HCT116 (cell line): ENCODE data around the gene TMEM131. TPM values are rescaled to one million over a fixed set of nuclear protein-coding genes. Genes with fewer than 3 reads are reported as not detected.

Source experiments
- ATAC-seq: fragments of 200-7000 bp; cut with Tn5 transposase; 2 replicates; pipeline ENCODE4 v1.9.1; 2020; ENCODE audit warnings: mild to moderate bottlenecking, moderate library complexity
- BruUV-seq: library from RNA; stranded (reverse); fragments of 400-500 nt; replicated peaks from 2 replicates; lab custom pipeline; 2021; lab: Mats Ljungman, UMichigan
- CTCF ChIA-PET: fragments of 300-600 bp; sonication (Branson Sonifier 250); formaldehyde crosslinking; loops from one replicate; lab custom pipeline; 2021; ENCODE audit warnings: antibody characterized with exemption; lab: Charles Lee
- POLR2A ChIA-PET: fragments of 300-600, 350-600 bp; sonication (Branson Sonifier 250); formaldehyde crosslinking; loops from one replicate; lab custom pipeline; 2021; ENCODE audit warnings: antibody characterized with exemption; lab: Charles Lee
- RAD21 ChIA-PET, 2 experiments: fragments of 300-600 bp; sonication (Branson Sonifier 250); formaldehyde crosslinking; loops; one replicate each; lab custom pipeline; 2023; ENCODE audit warnings: low total read pairs in 2 of 2; ENCODE audit not compliant: uncharacterized antibody in 2 of 2, unreplicated experiment in 2 of 2, low non-redundant PET in 1 of 2; lab: Charles Lee
- DNase-seq: peaks from one replicate; pipeline ENCODE4 v3.0.0-alpha.2; 2010; ENCODE audit warnings: low read depth, low spot score
- H2AFZ ChIP-seq: fragments of 200-600 bp; shearing (Covaris generic), sonication (generic); 2 replicates; pipeline ENCODE4 v1.6.1; 2017; ENCODE audit warnings: low read depth, mixed run types, mixed read lengths, antibody characterized with exemption, low read length; ENCODE audit not compliant: poor library complexity, severe bottlenecking
- H3K27ac ChIP-seq: 2 replicates; pipeline ENCODE4 v1.5.1; 2012; ENCODE audit warnings: low read depth, low read length
- H3K27me3 ChIP-seq: fragments of 200-600 bp; sonication (generic); 2 replicates; pipeline ENCODE4 v1.6.1; 2016; ENCODE audit warnings: mixed run types, low read length, mixed read lengths; ENCODE audit not compliant: insufficient read depth
- H3K36me3 ChIP-seq, 2 experiments: fragments of 200-500 bp in 1 of 2; fragments of 200-600 bp in 1 of 2; sonication (Bioruptor generic) in 1 of 2; sonication (generic) in 1 of 2; 2 replicates each; pipeline versions ENCODE4 v1.5.1 to v1.6.1; 2014 to 2016; ENCODE audit warnings: low read length in 2 of 2, inconsistent platforms in 1 of 2, mixed read lengths in 1 of 2, mixed run types in 1 of 2; ENCODE audit not compliant: insufficient read depth in 2 of 2, control insufficient read depth in 1 of 2
- H3K4me1 ChIP-seq, 2 experiments: fragments of 200-600 bp in 1 of 2; sonication (generic) in 1 of 2; 2 replicates each; pipeline versions ENCODE4 v1.5.1 to v1.6.1; 2012 to 2017; ENCODE audit warnings: low read length in 2 of 2, inconsistent platforms in 1 of 2, mild to moderate bottlenecking in 1 of 2, mixed read lengths in 1 of 2, mixed run types in 1 of 2, moderate library complexity in 1 of 2; ENCODE audit not compliant: insufficient read depth in 2 of 2, control insufficient read depth in 1 of 2
- H3K4me2 ChIP-seq: fragments of 200-600 bp; sonication (generic); 2 replicates; pipeline ENCODE4 v1.6.1; 2017; ENCODE audit warnings: mixed run types, low read length, mixed read lengths
- H3K4me3 ChIP-seq, 2 experiments: fragments of 200-600 bp in 1 of 2; sonication (generic) in 1 of 2; replicated peaks in 1 of 2; 2 replicates each; pipeline ENCODE4 v1.5.1; 2011 to 2016; ENCODE audit warnings: low read length in 2 of 2, control low read depth in 1 of 2, low read depth in 1 of 2, mild to moderate bottlenecking in 1 of 2, mixed read lengths in 1 of 2, mixed run types in 1 of 2
- H3K79me2 ChIP-seq: fragments of 200-600 bp; sonication (generic); 2 replicates; pipeline ENCODE4 v1.6.1; 2017; ENCODE audit warnings: mild to moderate bottlenecking, mixed run types, low read length, moderate library complexity, mixed read lengths; ENCODE audit not compliant: insufficient read depth
- H3K9ac ChIP-seq: fragments of 200-600 bp; sonication (generic); 2 replicates; pipeline ENCODE4 v1.6.1; 2016; ENCODE audit warnings: low read length, mixed read lengths
- H3K9me2 ChIP-seq: fragments of 200-600 bp; sonication (generic), shearing (Covaris generic); 2 replicates; pipeline ENCODE4 v1.6.1; 2017; ENCODE audit warnings: mixed run types, mild to moderate bottlenecking, moderate library complexity; ENCODE audit not compliant: insufficient read depth
- H3K9me3 ChIP-seq, 2 experiments: fragments of 200-500 bp in 1 of 2; fragments of 200-600 bp in 1 of 2; sonication (Bioruptor generic) in 1 of 2; sonication (generic) in 1 of 2; 2 replicates each; pipeline ENCODE4 v1.6.1; 2014 to 2017; ENCODE audit warnings: low read length in 2 of 2, mixed read lengths in 2 of 2, inconsistent platforms in 1 of 2, low read depth in 1 of 2, mild to moderate bottlenecking in 1 of 2, mixed run types in 1 of 2, moderate library complexity in 1 of 2; ENCODE audit not compliant: control insufficient read depth in 1 of 2, insufficient read depth in 1 of 2
- H4K20me1 ChIP-seq: fragments of 200-600 bp; sonication (generic), shearing (Covaris generic); 2 replicates; pipeline ENCODE4 v1.6.1; 2017; ENCODE audit warnings: mixed run types, mild to moderate bottlenecking, moderate library complexity; ENCODE audit not compliant: insufficient read depth
- CTCF ChIP-seq, 3 experiments: fragments of 200-600 bp in 1 of 3; sonication (generic) in 1 of 3; IDR thresholded peaks in 2 of 3; conservative IDR thresholded peaks in 1 of 3; 2 replicates each; pipeline ENCODE4 v1.5.1; 2012 to 2017; ENCODE audit warnings: low read depth in 2 of 3, low read length in 2 of 3, antibody characterized with exemption in 1 of 3, borderline replicate concordance in 1 of 3, control low read depth in 1 of 3, mild to moderate bottlenecking in 1 of 3, mixed read lengths in 1 of 3, mixed run types in 1 of 3, moderate library complexity in 1 of 3; ENCODE audit not compliant: insufficient read depth in 1 of 3
- ELF1 ChIP-seq: IDR thresholded peaks from 2 replicates; pipeline ENCODE4 v1.6.1; 2012; ENCODE audit warnings: low read depth, borderline replicate concordance
- EZH2 ChIP-seq: fragments of 200-600 bp; sonication (generic); IDR thresholded peaks from 2 replicates; pipeline ENCODE4 v1.6.1; 2017; ENCODE audit warnings: antibody characterized with exemption, mixed run types
- FOSL1 ChIP-seq: IDR thresholded peaks from 2 replicates; pipeline ENCODE4 v1.6.1; 2012; ENCODE audit warnings: low read depth
- MAX ChIP-seq: IDR thresholded peaks from 2 replicates; pipeline ENCODE4 v1.6.1; 2012
- REST ChIP-seq: IDR thresholded peaks from 2 replicates; pipeline ENCODE4 v1.6.1; 2012; ENCODE audit warnings: low read depth
- SIN3A ChIP-seq: IDR thresholded peaks from 2 replicates; pipeline ENCODE4 v1.6.1; 2012; ENCODE audit warnings: low read depth
- YY1 ChIP-seq: IDR thresholded peaks from 2 replicates; pipeline ENCODE4 v1.6.1; 2011; ENCODE audit warnings: low read length, low read depth, moderate library complexity, mild to moderate bottlenecking; ENCODE audit not compliant: insufficient replicate concordance; ENCODE audit errors: extremely low read depth
- intact Hi-C: fragments of 100-400 bp; cut with micrococcal nuclease; formaldehyde crosslinking; loops from 2 replicates; pipeline ENCODE4 v1.10.0; 2022
- total RNA-seq: library from RNA; stranded (reverse); gene quantifications from one replicate; pipeline ENCODE4 v1.2.1, GENCODE V29; 2021; ENCODE audit not compliant: unreplicated experiment

TMEM131 gene
- total RNA-seq, 1 experiment from 2014 or later, result 51.5 TPM

GRCh38 chr2:97766567-97766966 lies 229.2 kb downstream of the TMEM131 start:
- peaks cover 0 to 8% of the 10 kb centered on the region in 2 experiments; a peak in 2 of 4 replicates for H3K4me1 ChIP-seq
- TF ChIP-seq REST (no peak), YY1 (no peak), EZH2 (no peak), FOSL1 (no peak), MAX (no peak), CTCF (IDR thresholded peaks at IDR 0.05 in 2 of 3, conservative IDR thresholded peaks at IDR 0.05 in 1 of 3; ENCODE audit: borderline replicate concordance in 1 of 3, insufficient read depth in 1 of 3, low read depth in 2 of 3, low read length in 2 of 3) (no peak), SIN3A (no peak), ELF1 (no peak)
- TF ChIP-seq, all 23 proteins: peak for 0
- no peak overlapping the region for H3K9ac ChIP-seq
- intact Hi-C loops, result no loop called here
- H3K27me3 ChIP-seq, result no peaks in the 10 kb centered on the region
- ATAC-seq (no peak), DNase-seq (no peak)
- H3K27ac ChIP-seq, result no peak overlapping the region
- POLR2A ChIA-PET, result no interaction called here
- H3K36me3 ChIP-seq, result peaks cover 10 to 11% of the 10 kb centered on the region in 2 experiments
- RAD21 ChIA-PET, result no interaction called here
- H4K20me1 ChIP-seq, result no peaks in the 10 kb centered on the region
- no peak overlapping the region for H3K4me2 ChIP-seq
- H3K79me2 ChIP-seq, result no peaks in the 10 kb centered on the region
- no peak overlapping the region for H3K4me3 ChIP-seq
- CTCF ChIA-PET, result interaction anchor here (1.2 kb wide), 1 partner anchor 619 kb away, joined by 3 read pairs; no protein-coding TSS in a partner anchor
- BruUV-seq, result no TSS peak
- H3K9me2 ChIP-seq, result no peaks in the 10 kb centered on the region
- H3K9me3 ChIP-seq, result no peaks in the 10 kb centered on the region
- no peak overlapping the region for H2AFZ ChIP-seq
